ENCODE measurements around the gene PCBP3. TPM values are rescaled to one million over a fixed set of nuclear protein-coding genes. Genes with fewer than 3 reads are reported as not detected.

PCBP3 gene
- polyA plus RNA-seq, 1 donor from 2014 or later, result 1.7 TPM

DNA sequence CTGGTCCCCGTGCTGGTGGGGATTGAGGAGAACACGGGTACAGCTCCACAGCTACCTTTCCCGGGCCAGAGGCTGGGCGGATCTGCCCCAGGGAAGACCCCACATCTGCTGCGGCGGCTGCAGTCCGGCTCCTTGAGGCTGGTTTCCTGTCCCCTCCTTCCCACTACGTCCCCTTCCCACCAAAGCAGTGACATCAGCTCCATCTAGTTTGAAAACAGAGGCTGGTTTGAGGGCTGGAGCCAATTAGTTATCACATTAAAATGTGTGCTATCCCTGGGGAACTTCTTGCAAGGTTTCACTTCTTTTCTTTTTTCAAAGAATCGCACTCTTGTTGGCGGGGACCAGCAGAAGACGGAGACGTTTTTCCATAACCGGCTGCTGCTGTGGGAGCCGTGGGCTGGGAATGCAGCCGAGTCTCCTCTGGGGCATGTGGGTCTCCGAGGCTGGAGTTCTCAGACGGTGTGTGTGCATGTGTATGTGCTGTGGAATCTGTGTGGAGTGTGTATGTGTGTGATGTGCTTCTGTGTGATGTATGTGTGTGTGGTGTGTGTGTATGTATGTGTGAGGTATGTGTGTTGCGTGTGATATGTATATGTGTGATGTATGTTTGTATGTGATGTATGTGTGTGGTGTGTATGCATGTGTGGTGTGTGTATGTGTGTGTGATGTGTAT is 8.9 kb upstream of the PCBP3 start:
- Histone ChIP-seq H3K27ac (ENCODE audit: low read length) (no peak overlapping the region), H3K9me3 (ENCODE audit: low read length) (no peaks in the 10 kb centered on the region), H3F3A (ENCODE audit: insufficient read depth, low read length, poor library complexity, severe bottlenecking) (no peaks in the 10 kb centered on the region), H3K27me3 (ENCODE audit: insufficient read depth, low read depth, low read length) (no peaks in the 10 kb centered on the region), H3K36me3 (ENCODE audit: insufficient read depth, low read length) (no peaks in the 10 kb centered on the region), H2AFZ (ENCODE audit: low read depth, low read length) (no peak overlapping the region), H3K9ac (ENCODE audit: low read length) (no peak overlapping the region), H3K9me2 (ENCODE audit: insufficient read depth, low read length) (no peaks in the 10 kb centered on the region), H3K4me3 (ENCODE audit: low read length) (no peak overlapping the region), H3K79me2 (replicated peaks; ENCODE audit: insufficient read depth, low read length) (no peaks in the 10 kb centered on the region), H3K4me2 (ENCODE audit: low read length) (no peak overlapping the region), H4K20me1 (ENCODE audit: insufficient read depth) (no peaks in the 10 kb centered on the region)
- TF ChIP-seq RAD21 (conservative IDR thresholded peaks at IDR 0.05), result no peak
- no peak for TF ChIP-seq SMC3 (conservative IDR thresholded peaks at IDR 0.05; ENCODE audit: poor library complexity)
- TF ChIP-seq, protein P1, sequence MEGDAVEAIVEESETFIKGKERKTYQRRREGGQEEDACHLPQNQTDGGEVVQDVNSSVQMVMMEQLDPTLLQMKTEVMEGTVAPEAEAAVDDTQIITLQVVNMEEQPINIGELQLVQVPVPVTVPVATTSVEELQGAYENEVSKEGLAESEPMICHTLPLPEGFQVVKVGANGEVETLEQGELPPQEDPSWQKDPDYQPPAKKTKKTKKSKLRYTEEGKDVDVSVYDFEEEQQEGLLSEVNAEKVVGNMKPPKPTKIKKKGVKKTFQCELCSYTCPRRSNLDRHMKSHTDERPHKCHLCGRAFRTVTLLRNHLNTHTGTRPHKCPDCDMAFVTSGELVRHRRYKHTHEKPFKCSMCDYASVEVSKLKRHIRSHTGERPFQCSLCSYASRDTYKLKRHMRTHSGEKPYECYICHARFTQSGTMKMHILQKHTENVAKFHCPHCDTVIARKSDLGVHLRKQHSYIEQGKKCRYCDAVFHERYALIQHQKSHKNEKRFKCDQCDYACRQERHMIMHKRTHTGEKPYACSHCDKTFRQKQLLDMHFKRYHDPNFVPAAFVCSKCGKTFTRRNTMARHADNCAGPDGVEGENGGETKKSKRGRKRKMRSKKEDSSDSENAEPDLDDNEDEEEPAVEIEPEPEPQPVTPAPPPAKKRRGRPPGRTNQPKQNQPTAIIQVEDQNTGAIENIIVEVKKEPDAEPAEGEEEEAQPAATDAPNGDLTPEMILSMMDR (IDR thresholded peaks at IDR 0.05; ENCODE audit: poor library complexity, severe bottlenecking), result no peak
- no peak for TF ChIP-seq TAF1 (IDR thresholded peaks at IDR 0.05; ENCODE audit: low read depth)
- TF ChIP-seq EZH2 (IDR thresholded peaks at IDR 0.05; ENCODE audit: borderline replicate concordance, insufficient read depth, low read length, poor library complexity, severe bottlenecking), result no peak
- TF ChIP-seq, protein P2, sequence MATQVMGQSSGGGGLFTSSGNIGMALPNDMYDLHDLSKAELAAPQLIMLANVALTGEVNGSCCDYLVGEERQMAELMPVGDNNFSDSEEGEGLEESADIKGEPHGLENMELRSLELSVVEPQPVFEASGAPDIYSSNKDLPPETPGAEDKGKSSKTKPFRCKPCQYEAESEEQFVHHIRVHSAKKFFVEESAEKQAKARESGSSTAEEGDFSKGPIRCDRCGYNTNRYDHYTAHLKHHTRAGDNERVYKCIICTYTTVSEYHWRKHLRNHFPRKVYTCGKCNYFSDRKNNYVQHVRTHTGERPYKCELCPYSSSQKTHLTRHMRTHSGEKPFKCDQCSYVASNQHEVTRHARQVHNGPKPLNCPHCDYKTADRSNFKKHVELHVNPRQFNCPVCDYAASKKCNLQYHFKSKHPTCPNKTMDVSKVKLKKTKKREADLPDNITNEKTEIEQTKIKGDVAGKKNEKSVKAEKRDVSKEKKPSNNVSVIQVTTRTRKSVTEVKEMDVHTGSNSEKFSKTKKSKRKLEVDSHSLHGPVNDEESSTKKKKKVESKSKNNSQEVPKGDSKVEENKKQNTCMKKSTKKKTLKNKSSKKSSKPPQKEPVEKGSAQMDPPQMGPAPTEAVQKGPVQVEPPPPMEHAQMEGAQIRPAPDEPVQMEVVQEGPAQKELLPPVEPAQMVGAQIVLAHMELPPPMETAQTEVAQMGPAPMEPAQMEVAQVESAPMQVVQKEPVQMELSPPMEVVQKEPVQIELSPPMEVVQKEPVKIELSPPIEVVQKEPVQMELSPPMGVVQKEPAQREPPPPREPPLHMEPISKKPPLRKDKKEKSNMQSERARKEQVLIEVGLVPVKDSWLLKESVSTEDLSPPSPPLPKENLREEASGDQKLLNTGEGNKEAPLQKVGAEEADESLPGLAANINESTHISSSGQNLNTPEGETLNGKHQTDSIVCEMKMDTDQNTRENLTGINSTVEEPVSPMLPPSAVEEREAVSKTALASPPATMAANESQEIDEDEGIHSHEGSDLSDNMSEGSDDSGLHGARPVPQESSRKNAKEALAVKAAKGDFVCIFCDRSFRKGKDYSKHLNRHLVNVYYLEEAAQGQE (IDR thresholded peaks at IDR 0.05; ENCODE audit: borderline replicate concordance), result no peak
- no peak for TF ChIP-seq POLR2AphosphoS5 (IDR thresholded peaks at IDR 0.05)
- no peak for TF ChIP-seq MXI1 (conservative IDR thresholded peaks at IDR 0.05; ENCODE audit: poor library complexity, severe bottlenecking)
- TF ChIP-seq EP300 (conservative IDR thresholded peaks at IDR 0.05; ENCODE audit: poor library complexity, severe bottlenecking), result no peak

DNA sequence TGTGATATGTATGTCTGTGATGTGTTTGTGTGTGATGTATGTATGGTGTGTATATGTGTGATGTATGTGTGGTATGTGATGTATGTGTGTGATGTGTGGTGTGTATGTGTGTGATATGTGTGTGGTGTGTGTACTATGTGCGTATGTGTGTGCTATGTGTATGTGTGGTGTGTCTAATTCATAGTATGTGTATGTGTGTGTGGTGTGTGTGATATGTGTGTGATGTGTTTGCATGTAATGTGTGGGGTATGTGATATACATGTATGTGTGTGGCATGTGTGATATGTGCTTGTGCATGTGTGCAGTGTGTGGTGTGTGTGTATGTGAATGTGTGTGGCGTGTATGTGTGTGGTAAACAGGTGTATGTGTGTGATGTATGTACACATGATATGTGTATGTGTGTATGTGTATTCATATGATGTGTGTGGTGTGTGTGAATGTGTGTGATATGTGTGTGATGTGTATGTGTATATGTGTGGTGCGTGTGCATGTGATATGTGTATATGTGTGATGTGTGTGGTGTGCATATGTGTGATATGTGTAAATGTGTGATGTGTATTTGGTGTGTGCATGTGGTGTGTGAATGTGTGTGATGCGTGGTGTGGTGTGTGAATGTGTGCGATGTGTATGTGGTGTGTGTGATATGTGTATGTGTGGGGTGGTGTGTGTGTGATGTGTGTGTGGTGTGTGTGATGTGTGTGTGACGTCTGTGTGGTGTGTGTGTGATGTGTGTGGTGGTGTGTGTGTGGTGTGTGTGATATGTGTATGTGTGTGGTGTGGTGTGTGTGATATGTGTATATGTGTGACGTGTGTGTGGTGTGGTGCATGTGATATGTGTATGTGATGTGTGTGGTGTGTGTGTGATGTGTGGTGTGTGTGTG is 8.0 kb upstream of the PCBP3 start:
- Histone ChIP-seq H3K27ac (ENCODE audit: low read length) (no peak overlapping the region), H3K9me2 (ENCODE audit: insufficient read depth, low read length) (no peaks in the 10 kb centered on the region), H3K79me2 (replicated peaks; ENCODE audit: insufficient read depth, low read length) (no peaks in the 10 kb centered on the region), H3K4me2 (ENCODE audit: low read length) (no peak overlapping the region), H3K27me3 (ENCODE audit: insufficient read depth, low read depth, low read length) (no peaks in the 10 kb centered on the region), H3K36me3 (ENCODE audit: insufficient read depth, low read length) (no peaks in the 10 kb centered on the region), H3K9me3 (ENCODE audit: low read length) (no peaks in the 10 kb centered on the region), H3K9ac (ENCODE audit: low read length) (no peak overlapping the region), H4K20me1 (ENCODE audit: insufficient read depth) (no peaks in the 10 kb centered on the region), H2AFZ (ENCODE audit: low read depth, low read length) (no peak overlapping the region), H3K4me3 (ENCODE audit: low read length) (no peak overlapping the region), H3F3A (ENCODE audit: insufficient read depth, low read length, poor library complexity, severe bottlenecking) (no peaks in the 10 kb centered on the region)
- no peak for TF ChIP-seq SMC3 (conservative IDR thresholded peaks at IDR 0.05; ENCODE audit: poor library complexity)
- TF ChIP-seq, protein P1 (IDR thresholded peaks at IDR 0.05; ENCODE audit: poor library complexity, severe bottlenecking), result no peak

Data from neural cell (in vitro differentiated cells).